SU-DHL-6 (cell line): ENCODE results near the gene SNRPD3.

Source experiments
- EZH2phosphoT487 ChIP-seq: fragments of 200-600 bp; sonication (generic), shearing (Covaris generic); conservative IDR thresholded peaks from 2 replicates; pipeline ENCODE4 v1.6.1; 2018; ENCODE audit warnings: mild to moderate bottlenecking, antibody characterized with exemption, low read length, moderate library complexity, mixed read lengths
- TF ChIP-seq, protein P1 (sequence below): fragments of 200-600 bp; sonication (generic); IDR thresholded peaks from one replicate; pipeline ENCODE4 v1.5.1; 2017; ENCODE audit warnings: antibody characterized with exemption, mild to moderate bottlenecking, low read length, moderate library complexity; ENCODE audit not compliant: insufficient read depth, poor library complexity, severe bottlenecking

DNA sequence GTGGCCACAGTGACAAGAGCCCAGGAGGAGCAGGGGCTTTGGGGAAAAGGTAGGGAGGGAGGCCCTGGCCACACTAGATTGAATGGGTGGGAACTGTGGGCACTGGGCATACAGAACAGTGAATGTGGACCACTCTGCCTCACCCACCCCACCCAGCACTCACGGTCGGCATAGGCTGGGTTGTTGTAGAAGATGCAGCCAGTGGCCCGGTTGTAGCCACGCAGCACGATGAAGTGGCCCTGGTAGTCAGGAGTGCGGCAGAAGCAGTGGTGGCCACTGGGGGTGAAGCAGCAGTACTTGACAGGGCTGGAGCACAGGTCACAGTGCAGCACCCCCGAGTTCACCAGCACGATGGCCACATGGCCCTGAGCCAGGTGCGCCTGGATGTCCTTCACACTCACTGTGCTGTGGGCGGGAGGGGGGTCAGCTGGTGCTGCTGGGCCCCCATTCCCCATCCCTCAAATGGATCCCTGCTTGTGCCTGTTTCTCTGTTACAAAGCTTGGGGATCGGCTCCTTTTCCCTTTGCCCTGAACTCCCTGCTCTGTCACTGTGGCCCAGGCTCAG lies 12.0 kb upstream of the SNRPD3 start:
- TF ChIP-seq, protein P1, sequence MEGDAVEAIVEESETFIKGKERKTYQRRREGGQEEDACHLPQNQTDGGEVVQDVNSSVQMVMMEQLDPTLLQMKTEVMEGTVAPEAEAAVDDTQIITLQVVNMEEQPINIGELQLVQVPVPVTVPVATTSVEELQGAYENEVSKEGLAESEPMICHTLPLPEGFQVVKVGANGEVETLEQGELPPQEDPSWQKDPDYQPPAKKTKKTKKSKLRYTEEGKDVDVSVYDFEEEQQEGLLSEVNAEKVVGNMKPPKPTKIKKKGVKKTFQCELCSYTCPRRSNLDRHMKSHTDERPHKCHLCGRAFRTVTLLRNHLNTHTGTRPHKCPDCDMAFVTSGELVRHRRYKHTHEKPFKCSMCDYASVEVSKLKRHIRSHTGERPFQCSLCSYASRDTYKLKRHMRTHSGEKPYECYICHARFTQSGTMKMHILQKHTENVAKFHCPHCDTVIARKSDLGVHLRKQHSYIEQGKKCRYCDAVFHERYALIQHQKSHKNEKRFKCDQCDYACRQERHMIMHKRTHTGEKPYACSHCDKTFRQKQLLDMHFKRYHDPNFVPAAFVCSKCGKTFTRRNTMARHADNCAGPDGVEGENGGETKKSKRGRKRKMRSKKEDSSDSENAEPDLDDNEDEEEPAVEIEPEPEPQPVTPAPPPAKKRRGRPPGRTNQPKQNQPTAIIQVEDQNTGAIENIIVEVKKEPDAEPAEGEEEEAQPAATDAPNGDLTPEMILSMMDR, result no peak
- no peak for TF ChIP-seq EZH2phosphoT487
